Measurements from ENCODE around the gene SLA2.

The SLA2 gene

GRCh38 chr20:36670665-36671357, 24.8 kb upstream of the SLA2 start:
- H3K9ac ChIP-seq (ENCODE audit: low read length): no peak overlapping the region
- no peak overlapping the region for H3K27ac ChIP-seq (ENCODE audit: low read length)
- H3K4me3 ChIP-seq (ENCODE audit: low read length): no peak overlapping the region
- H3K4me1 ChIP-seq (ENCODE audit: control insufficient read depth, low read depth, low read length): no peaks in the 10 kb centered on the region
- H3K9me3 ChIP-seq (ENCODE audit: control insufficient read depth, low read depth, low read length): no peaks in the 10 kb centered on the region
- H3K36me3 ChIP-seq (ENCODE audit: control insufficient read depth, low read depth, low read length): peaks cover 4% of the 10 kb centered on the region
- H3K27me3 ChIP-seq (ENCODE audit: control insufficient read depth, insufficient read depth, low read length): no peaks in the 10 kb centered on the region

GRCh38 chr20:36666181-36666740, 20.3 kb upstream of the SLA2 start:
- Histone ChIP-seq H3K9ac (ENCODE audit: low read length) (no peak overlapping the region), H3K36me3 (ENCODE audit: control insufficient read depth, low read depth, low read length) (peaks cover 10% of the 10 kb centered on the region), H3K27ac (ENCODE audit: low read length) (no peak overlapping the region), H3K4me1 (ENCODE audit: control insufficient read depth, low read depth, low read length) (no peaks in the 10 kb centered on the region), H3K27me3 (ENCODE audit: control insufficient read depth, insufficient read depth, low read length) (no peaks in the 10 kb centered on the region), H3K9me3 (ENCODE audit: control insufficient read depth, low read depth, low read length) (no peaks in the 10 kb centered on the region), H3K4me3 (ENCODE audit: low read length) (no peak overlapping the region)

GRCh38 chr20:36663031-36663430, 17.0 kb upstream of the SLA2 start:
- Histone ChIP-seq H3K27ac (ENCODE audit: low read length) (no peak overlapping the region), H3K27me3 (ENCODE audit: control insufficient read depth, insufficient read depth, low read length) (no peaks in the 10 kb centered on the region)

GRCh38 chr20:36658300-36658699, 12.3 kb upstream of the SLA2 start:
- Histone ChIP-seq H3K4me3 (ENCODE audit: low read length) (no peak overlapping the region), H3K27ac (ENCODE audit: low read length) (no peak overlapping the region), H3K4me1 (ENCODE audit: control insufficient read depth, low read depth, low read length) (no peaks in the 10 kb centered on the region), H3K27me3 (ENCODE audit: control insufficient read depth, insufficient read depth, low read length) (no peaks in the 10 kb centered on the region), H3K9ac (ENCODE audit: low read length) (no peak overlapping the region), H3K9me3 (ENCODE audit: control insufficient read depth, low read depth, low read length) (no peaks in the 10 kb centered on the region), H3K36me3 (ENCODE audit: control insufficient read depth, low read depth, low read length) (peaks cover 1% of the 10 kb centered on the region)

More at GRCh38 chr20:36663031-36663430, 17.0 kb upstream of the SLA2 start:
- Histone ChIP-seq H3K9me3 (ENCODE audit: control insufficient read depth, low read depth, low read length) (no peaks in the 10 kb centered on the region), H3K4me3 (ENCODE audit: low read length) (no peak overlapping the region), H3K36me3 (ENCODE audit: control insufficient read depth, low read depth, low read length) (peaks cover 6% of the 10 kb centered on the region), H3K9ac (ENCODE audit: low read length) (no peak overlapping the region), H3K4me1 (ENCODE audit: control insufficient read depth, low read depth, low read length) (no peaks in the 10 kb centered on the region)

- Histone ChIP-seq H3K27me3 (ENCODE audit: control insufficient read depth, insufficient read depth, low read length) (no peaks in the 10 kb centered on the region), H3K4me3 (ENCODE audit: low read length) (no peak overlapping the region), H3K9me3 (ENCODE audit: control insufficient read depth, low read depth, low read length) (no peaks in the 10 kb centered on the region), H3K4me1 (ENCODE audit: control insufficient read depth, low read depth, low read length) (no peaks in the 10 kb centered on the region), H3K27ac (ENCODE audit: low read length) (no peak overlapping the region), H3K9ac (ENCODE audit: low read length) (no peak overlapping the region), H3K36me3 (ENCODE audit: control insufficient read depth, low read depth, low read length) (peaks cover 5% of the 10 kb centered on the region)
Measured at GRCh38 chr20:36656733-36657132, 10.7 kb upstream of the SLA2 start.

GRCh38 chr20:36655004-36655403, 9.0 kb upstream of the SLA2 start:
- Histone ChIP-seq H3K36me3 (ENCODE audit: control insufficient read depth, low read depth, low read length) (peaks cover 5% of the 10 kb centered on the region), H3K27ac (ENCODE audit: low read length) (no peak overlapping the region), H3K9ac (ENCODE audit: low read length) (no peak overlapping the region), H3K27me3 (ENCODE audit: control insufficient read depth, insufficient read depth, low read length) (no peaks in the 10 kb centered on the region), H3K4me1 (ENCODE audit: control insufficient read depth, low read depth, low read length) (no peaks in the 10 kb centered on the region), H3K4me3 (ENCODE audit: low read length) (no peak overlapping the region), H3K9me3 (ENCODE audit: control insufficient read depth, low read depth, low read length) (no peaks in the 10 kb centered on the region)

- peaks cover 5% of the 10 kb centered on the region for H3K36me3 ChIP-seq (ENCODE audit: control insufficient read depth, low read depth, low read length)
- no peaks in the 10 kb centered on the region for H3K4me1 ChIP-seq (ENCODE audit: control insufficient read depth, low read depth, low read length)
- H3K9ac ChIP-seq (ENCODE audit: low read length): no peak overlapping the region
- H3K27me3 ChIP-seq (ENCODE audit: control insufficient read depth, insufficient read depth, low read length): no peaks in the 10 kb centered on the region
- no peak overlapping the region for H3K27ac ChIP-seq (ENCODE audit: low read length)
- H3K4me3 ChIP-seq (ENCODE audit: low read length): no peak overlapping the region
- no peaks in the 10 kb centered on the region for H3K9me3 ChIP-seq (ENCODE audit: control insufficient read depth, low read depth, low read length)
Measured at GRCh38 chr20:36654506-36654905, 8.5 kb upstream of the SLA2 start.

GRCh38 chr20:36653456-36653855, 7.5 kb upstream of the SLA2 start:
- Histone ChIP-seq H3K9ac (ENCODE audit: low read length) (no peak overlapping the region), H3K27ac (ENCODE audit: low read length) (no peak overlapping the region), H3K36me3 (ENCODE audit: control insufficient read depth, low read depth, low read length) (peaks cover 5% of the 10 kb centered on the region), H3K27me3 (ENCODE audit: control insufficient read depth, insufficient read depth, low read length) (no peaks in the 10 kb centered on the region), H3K4me3 (ENCODE audit: low read length) (no peak overlapping the region), H3K9me3 (ENCODE audit: control insufficient read depth, low read depth, low read length) (no peaks in the 10 kb centered on the region), H3K4me1 (ENCODE audit: control insufficient read depth, low read depth, low read length) (no peaks in the 10 kb centered on the region)

- Histone ChIP-seq H3K36me3 (ENCODE audit: control insufficient read depth, low read depth, low read length) (no peaks in the 10 kb centered on the region), H3K9me3 (ENCODE audit: control insufficient read depth, low read depth, low read length) (no peaks in the 10 kb centered on the region), H3K4me1 (ENCODE audit: control insufficient read depth, low read depth, low read length) (peaks cover 13% of the 10 kb centered on the region), H3K9ac (ENCODE audit: low read length) (no peak overlapping the region), H3K4me3 (ENCODE audit: low read length) (no peak overlapping the region), H3K27me3 (ENCODE audit: control insufficient read depth, insufficient read depth, low read length) (no peaks in the 10 kb centered on the region), H3K27ac (ENCODE audit: low read length) (no peak overlapping the region)
Measured at GRCh38 chr20:36647196-36648121, 1.5 kb upstream of the SLA2 start.

GRCh38 chr20:36646678-36647077, 682 bp upstream of the SLA2 start:
- Histone ChIP-seq H3K9ac (ENCODE audit: low read length) (no peak overlapping the region), H3K4me1 (ENCODE audit: control insufficient read depth, low read depth, low read length) (peaks cover 13% of the 10 kb centered on the region), H3K9me3 (ENCODE audit: control insufficient read depth, low read depth, low read length) (no peaks in the 10 kb centered on the region), H3K4me3 (ENCODE audit: low read length) (no peak overlapping the region), H3K27me3 (ENCODE audit: control insufficient read depth, insufficient read depth, low read length) (no peaks in the 10 kb centered on the region), H3K36me3 (ENCODE audit: control insufficient read depth, low read depth, low read length) (no peaks in the 10 kb centered on the region), H3K27ac (ENCODE audit: low read length) (no peak overlapping the region)

GRCh38 chr20:36645353-36645752, 643 bp downstream of the SLA2 start:
- Histone ChIP-seq H3K9ac (ENCODE audit: low read length) (no peak overlapping the region), H3K36me3 (ENCODE audit: control insufficient read depth, low read depth, low read length) (no peaks in the 10 kb centered on the region), H3K27me3 (ENCODE audit: control insufficient read depth, insufficient read depth, low read length) (no peaks in the 10 kb centered on the region), H3K4me3 (ENCODE audit: low read length) (no peak overlapping the region), H3K27ac (ENCODE audit: low read length) (no peak overlapping the region), H3K4me1 (ENCODE audit: control insufficient read depth, low read depth, low read length) (peaks cover 13% of the 10 kb centered on the region), H3K9me3 (ENCODE audit: control insufficient read depth, low read depth, low read length) (no peaks in the 10 kb centered on the region)

Data from iPS-18a (cell line).